B cell (primary cell): Measurements from ENCODE around the gene KLHL35. TPM values are rescaled to one million over a fixed set of nuclear protein-coding genes. Genes with fewer than 3 reads are reported as not detected.

Experiments
- ATAC-seq: fragments of 200-7000 bp; cut with Tn5 transposase; one replicate; pipeline ENCODE4 v1.10.0; 2021; ENCODE audit warnings: low read depth, mild to moderate bottlenecking, moderate number of reproducible peaks, moderate library complexity
- CTCF ChIA-PET: fragments of 350-600 bp; sonication (Branson Sonifier 250); formaldehyde crosslinking; loops from one replicate; lab custom pipeline; 2021; ENCODE audit warnings: antibody characterized with exemption, inconsistent platforms; lab: Charles Lee
- POLR2A ChIA-PET: fragments of 350-600 bp; sonication (Branson Sonifier 250); formaldehyde crosslinking; loops from one replicate; lab custom pipeline; 2021; ENCODE audit warnings: antibody characterized with exemption; lab: Charles Lee
- DNase-seq: peaks from one replicate; pipeline ENCODE4 v3.0.0; 2013
- H2AFZ ChIP-seq: 2 replicates; pipeline ENCODE4 v1.6.1; 2012; ENCODE audit warnings: mild to moderate bottlenecking, low read depth, low read length; ENCODE audit not compliant: insufficient read depth, poor library complexity, severe bottlenecking
- H3K27ac ChIP-seq, 2 donors: 1 replicate in 1 of 2; 2 replicates in 1 of 2; pipeline ENCODE4 v1.5.1; 2012 to 2013; ENCODE audit warnings: low read length in 2 of 2, mild to moderate bottlenecking in 2 of 2, moderate library complexity in 1 of 2
- H3K27me3 ChIP-seq, 4 experiments: fragments of 200-600 bp in 1 of 4; sonication (generic) in 1 of 4; replicated peaks in 1 of 4; 1 replicate in 2 of 4; 2 replicates in 2 of 4; pipeline versions ENCODE4 v1.6.1 to v1.7.0; 2013 to 2016; ENCODE audit warnings: low read length in 3 of 4, mild to moderate bottlenecking in 2 of 4, mixed read lengths in 1 of 4, moderate library complexity in 1 of 4; ENCODE audit not compliant: insufficient read depth in 4 of 4, control insufficient read depth in 3 of 4; ENCODE audit errors: control extremely low read depth in 1 of 4
- H3K36me3 ChIP-seq, 2 experiments: replicated peaks in 1 of 2; 1 replicate in 1 of 2; 2 replicates in 1 of 2; pipeline versions ENCODE4 v1.6.1 to v1.7.1; 2013; ENCODE audit warnings: low read length in 1 of 2; ENCODE audit not compliant: insufficient read depth in 2 of 2, control insufficient read depth in 1 of 2; ENCODE audit errors: control extremely low read depth in 1 of 2, extremely low read depth in 1 of 2
- H3K4me1 ChIP-seq, 2 donors: fragments of 200-600 bp in 1 of 2; sonication (generic) in 1 of 2; 1 replicate in 1 of 2; 2 replicates in 1 of 2; pipeline versions ENCODE4 v1.5.1 to v1.6.1; 2013 to 2017; ENCODE audit warnings: low read length in 2 of 2; ENCODE audit not compliant: control insufficient read depth in 2 of 2, insufficient read depth in 2 of 2
- H3K4me2 ChIP-seq: replicated peaks from 2 replicates; pipeline ENCODE3; 2012; ENCODE audit warnings: mild to moderate bottlenecking, low read depth, low read length; ENCODE audit not compliant: poor library complexity, severe bottlenecking
- H3K4me3 ChIP-seq, 5 experiments: fragments of 200-600 bp in 1 of 5; sonication (generic) in 1 of 5; 1 replicate in 3 of 5; 2 replicates in 2 of 5; pipeline versions ENCODE4 v1.5.1 to v1.7.0; 2011 to 2016; ENCODE audit warnings: low read length in 4 of 5, mild to moderate bottlenecking in 4 of 5, low read depth in 2 of 5, control low read depth in 1 of 5, moderate library complexity in 1 of 5; ENCODE audit not compliant: insufficient read depth in 1 of 5; ENCODE audit errors: control extremely low read depth in 1 of 5, extremely low read depth in 1 of 5
- H3K79me2 ChIP-seq: fragments of 200-600 bp; sonication (generic); one replicate; pipeline ENCODE4 v1.6.0; 2016; ENCODE audit warnings: low read length; ENCODE audit not compliant: control insufficient read depth, insufficient read depth
- H3K9ac ChIP-seq: fragments of 200-600 bp; sonication (generic); 2 replicates; pipeline ENCODE4 v1.6.1; 2017; ENCODE audit warnings: mild to moderate bottlenecking, low read length, moderate library complexity
- H3K9me3 ChIP-seq, 3 donors: one replicate each; pipeline versions ENCODE4 v1.6.1 to v1.7.1; 2013; ENCODE audit warnings: low read length in 2 of 3; ENCODE audit not compliant: control insufficient read depth in 2 of 3, insufficient read depth in 1 of 3; ENCODE audit errors: control extremely low read depth in 1 of 3
- H4K20me1 ChIP-seq: 2 replicates; pipeline ENCODE4 v1.6.0; 2012; ENCODE audit warnings: mild to moderate bottlenecking, low read length; ENCODE audit not compliant: insufficient read depth, control insufficient read depth, poor library complexity, severe bottlenecking
- H3K27ac Mint-ChIP-seq: one replicate; pipeline ENCODE4 v1.8.0; 2021; ENCODE audit warnings: mixed read lengths
- H3K27me3 Mint-ChIP-seq: one replicate; pipeline ENCODE4 v1.8.0; 2021; ENCODE audit warnings: mixed read lengths
- H3K4me1 Mint-ChIP-seq: one replicate; pipeline ENCODE4 v1.8.0; 2021; ENCODE audit warnings: mixed read lengths
- H3K4me3 Mint-ChIP-seq: one replicate; pipeline ENCODE4 v1.8.0; 2021; ENCODE audit warnings: mixed read lengths
- H3K9me3 Mint-ChIP-seq: one replicate; pipeline ENCODE4 v1.8.0; 2022; ENCODE audit warnings: mixed read lengths; ENCODE audit not compliant: insufficient read depth
- CTCF ChIP-seq: fragments of 200-600 bp; IDR thresholded peaks from one replicate; pipeline ENCODE4 v1.8.0; 2022; ENCODE audit warnings: antibody characterized with exemption, mild to moderate bottlenecking
- EZH2 ChIP-seq: IDR thresholded peaks from 2 replicates; pipeline ENCODE4 v1.6.1; 2012; ENCODE audit warnings: borderline replicate concordance, low read depth, mild to moderate bottlenecking, moderate library complexity, low read length; ENCODE audit not compliant: insufficient read depth, poor library complexity, severe bottlenecking
- WGBS: methylation state at CpG from one replicate; pipeline ENCODE4 v1.1.5; 2013; ENCODE audit warnings: missing lambda C conversion rate; ENCODE audit not compliant: insufficient coverage; 5-methylcytosine and 5-hydroxymethylcytosine counted together
- intact Hi-C: fragments of 100-400 bp; cut with micrococcal nuclease; formaldehyde crosslinking; loops from one replicate; pipeline ENCODE4 v1.10.0; 2022
- polyA plus RNA-seq: library from polyadenylated mRNA; depleted of rRNA; stranded (reverse); fragments of >200 nt; gene quantifications from 2 replicates; pipeline ENCODE4 v1.2.3, GENCODE V29; 2012
- total RNA-seq, 2 donors: library from RNA; stranded (reverse); fragments of 120-200 nt in 1 of 2; gene quantifications; 1 replicate in 1 of 2; 2 replicates in 1 of 2; pipeline versions ENCODE4 v1.2.3 to v1.2.4, GENCODE V29; 2013 to 2022

The KLHL35 gene
- total and polyA plus RNA-seq, 2 donors (not counting 1 experiment from before 2014, with no cell fraction given), result 0.55 to 0.59 TPM

- Histone ChIP-seq H3K9me3 (no peaks in the 10 kb centered on the region), H3K79me2 (no peaks in the 10 kb centered on the region), H4K20me1 (no peaks in the 10 kb centered on the region), H2AFZ (no peak overlapping the region), H3K9ac (no peak overlapping the region), H3K4me1 (peaks cover 0 to 5% of the 10 kb centered on the region in 2 donors), H3K36me3 (no peaks in the 10 kb centered on the region), H3K4me2 (no peak overlapping the region), H3K27ac (no peak overlapping the region), H3K27me3 (no peaks in the 10 kb centered on the region), H3K4me3 (no peak overlapping the region)
- Mint-ChIP-seq H3K9me3 (no peaks in the 10 kb centered on the region), H3K4me3 (no peak overlapping the region), H3K27me3 (no peaks in the 10 kb centered on the region), H3K27ac (no peak overlapping the region), H3K4me1 (peaks cover 10% of the 10 kb centered on the region)
- POLR2A ChIA-PET, result interaction anchor here (0.7 kb wide), 1 partner anchor 10 kb away, joined by 5 read pairs; no protein-coding TSS in a partner anchor
- intact Hi-C loops, result no loop called here
- 70% methylated on average over 6 of the region's 10 CpGs for WGBS
- CTCF ChIA-PET, result no interaction called here
- ATAC-seq (no peak), DNase-seq (no peak)
- TF ChIP-seq EZH2, result no peak
- no peak for TF ChIP-seq CTCF
Measured at GRCh38 chr11:75480185-75481175, 47.5 kb upstream of the KLHL35 start.

GRCh38 chr11:75479597-75480145, 46.7 kb upstream of the KLHL35 start:
- intact Hi-C loops, result no loop called here
- 100% methylated on average over 1 of the region's 4 CpGs for WGBS
- peaks cover 0 to 10% of the 10 kb centered on the region in 2 donors for H3K4me1 ChIP-seq
- CTCF ChIA-PET, result no interaction called here
- no peaks in the 10 kb centered on the region for H3K27me3 Mint-ChIP-seq
- H3K4me3 Mint-ChIP-seq, result no peak overlapping the region
- H3K4me3 ChIP-seq, result no peak overlapping the region
- H3K9me3 Mint-ChIP-seq, result no peaks in the 10 kb centered on the region
- no peaks in the 10 kb centered on the region for H3K79me2 ChIP-seq
- no peak overlapping the region for H3K27ac Mint-ChIP-seq
- no peaks in the 10 kb centered on the region for H3K36me3 ChIP-seq
- POLR2A ChIA-PET, result no interaction called here
- no peak overlapping the region for H3K4me2 ChIP-seq
- H3K27ac ChIP-seq, result no peak overlapping the region
- no peak overlapping the region for H3K9ac ChIP-seq
- H2AFZ ChIP-seq, result no peak overlapping the region
- no peak for DNase-seq
- peaks cover 17% of the 10 kb centered on the region for H3K4me1 Mint-ChIP-seq
- TF ChIP-seq EZH2, result no peak
- TF ChIP-seq CTCF, result no peak
- H3K27me3 ChIP-seq, result no peaks in the 10 kb centered on the region
- H3K9me3 ChIP-seq, result no peaks in the 10 kb centered on the region
- no peaks in the 10 kb centered on the region for H4K20me1 ChIP-seq
- no peak for ATAC-seq
